Measurements from ENCODE around the gene CD2. TPM values are rescaled to one million over a fixed set of nuclear protein-coding genes. Genes with fewer than 3 reads are reported as not detected.

CD2 gene
- total RNA-seq, 1 experiment from 2014 or later = not detected

DNA sequence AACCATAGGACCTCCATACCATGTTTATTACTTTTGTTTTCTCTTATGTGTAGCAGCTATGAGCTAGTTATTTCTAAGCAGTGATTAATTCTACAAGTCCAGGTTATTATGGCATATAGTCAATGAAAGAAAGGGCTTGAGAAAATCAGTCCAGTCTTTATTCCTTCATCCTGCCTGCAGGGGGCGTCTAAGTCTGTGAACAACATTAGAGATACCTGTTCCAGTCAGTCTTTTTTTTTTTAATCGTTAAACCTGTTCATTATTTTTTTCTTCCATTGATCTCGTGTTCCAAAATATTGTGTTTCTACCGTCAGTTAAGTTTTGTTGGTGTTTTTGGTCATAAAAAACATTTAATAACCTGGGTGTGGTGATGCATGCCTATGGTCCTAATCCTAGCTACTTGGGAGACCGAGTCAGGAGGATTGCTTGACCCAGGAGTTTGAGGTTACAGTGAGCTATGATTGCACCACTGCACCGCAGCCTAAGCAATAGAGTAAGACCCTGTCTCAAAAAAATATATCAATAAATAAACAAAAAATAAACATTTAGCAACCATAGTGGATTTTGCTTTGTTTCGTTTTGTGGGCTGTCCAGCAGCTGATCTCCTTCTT is 29.4 kb upstream of the CD2 start:
- H3K27ac Mint-ChIP-seq (ENCODE audit: low read depth, unreplicated experiment) = no peak overlapping the region
- no peaks in the 10 kb centered on the region for H3K36me3 Mint-ChIP-seq (ENCODE audit: insufficient read depth, unreplicated experiment)
- no peaks in the 10 kb centered on the region for H3K9me3 Mint-ChIP-seq (ENCODE audit: unreplicated experiment)
- intact Hi-C loops (cut with micrococcal nuclease) = loop anchor here (10.0 kb wide), 1 partner anchor 400 kb away; the partner anchor contains the start of gene TRIM45
- H3K27me3 Mint-ChIP-seq (ENCODE audit: insufficient read depth, unreplicated experiment) = no peaks in the 10 kb centered on the region
- peaks cover 7% of the 10 kb centered on the region for H3K4me1 Mint-ChIP-seq (ENCODE audit: insufficient read depth, unreplicated experiment)
- BruUV-seq (replicated peaks) = no TSS peak
- no peak overlapping the region for H3K4me3 Mint-ChIP-seq (ENCODE audit: unreplicated experiment)
- CTCF ChIA-PET = interaction anchor here (0.6 to 6.4 kb wide), 42 partner anchors 9 to 564 kb away, joined by 3 to 42 read pairs (median 4); no protein-coding TSS in a partner anchor
- TF ChIP-seq, protein P1, sequence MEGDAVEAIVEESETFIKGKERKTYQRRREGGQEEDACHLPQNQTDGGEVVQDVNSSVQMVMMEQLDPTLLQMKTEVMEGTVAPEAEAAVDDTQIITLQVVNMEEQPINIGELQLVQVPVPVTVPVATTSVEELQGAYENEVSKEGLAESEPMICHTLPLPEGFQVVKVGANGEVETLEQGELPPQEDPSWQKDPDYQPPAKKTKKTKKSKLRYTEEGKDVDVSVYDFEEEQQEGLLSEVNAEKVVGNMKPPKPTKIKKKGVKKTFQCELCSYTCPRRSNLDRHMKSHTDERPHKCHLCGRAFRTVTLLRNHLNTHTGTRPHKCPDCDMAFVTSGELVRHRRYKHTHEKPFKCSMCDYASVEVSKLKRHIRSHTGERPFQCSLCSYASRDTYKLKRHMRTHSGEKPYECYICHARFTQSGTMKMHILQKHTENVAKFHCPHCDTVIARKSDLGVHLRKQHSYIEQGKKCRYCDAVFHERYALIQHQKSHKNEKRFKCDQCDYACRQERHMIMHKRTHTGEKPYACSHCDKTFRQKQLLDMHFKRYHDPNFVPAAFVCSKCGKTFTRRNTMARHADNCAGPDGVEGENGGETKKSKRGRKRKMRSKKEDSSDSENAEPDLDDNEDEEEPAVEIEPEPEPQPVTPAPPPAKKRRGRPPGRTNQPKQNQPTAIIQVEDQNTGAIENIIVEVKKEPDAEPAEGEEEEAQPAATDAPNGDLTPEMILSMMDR (IDR thresholded peaks at IDR 0.05; ENCODE audit: unreplicated experiment) = peak; percentile 69
- DNase-seq (ENCODE audit: unreplicated experiment) = peak; percentile 86
- POLR2A ChIA-PET = interaction anchor here (0.7 to 0.9 kb wide), 2 partner anchors 30 to 151 kb away, joined by 3 read pairs; no protein-coding TSS in a partner anchor

DNA sequence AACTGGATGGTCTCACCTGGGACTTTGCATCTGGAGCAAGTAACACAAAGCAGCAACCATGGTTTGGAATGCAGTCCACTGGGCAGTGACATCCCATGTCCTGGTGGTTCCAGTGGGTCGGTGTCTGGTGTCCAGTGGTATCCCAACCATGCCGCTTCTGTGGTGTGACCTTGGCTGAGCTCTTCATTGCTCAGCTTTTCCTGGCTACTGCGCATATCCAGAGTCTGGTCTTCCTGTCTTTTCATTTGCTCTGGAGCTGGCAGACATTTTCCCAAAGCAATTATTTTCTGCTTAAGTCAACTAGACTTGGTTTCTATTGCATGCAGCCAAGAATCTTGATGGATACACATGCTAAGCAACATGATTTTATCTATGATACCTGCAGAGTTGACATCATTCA is 28.4 kb upstream of the CD2 start:
- H3K4me3 Mint-ChIP-seq (ENCODE audit: unreplicated experiment) = no peak overlapping the region
- H3K27me3 Mint-ChIP-seq (ENCODE audit: insufficient read depth, unreplicated experiment) = peaks cover 1% of the 10 kb centered on the region
- ChIA-PET CTCF (interaction anchor here (0.6 to 6.4 kb wide), 18 partner anchors 8 to 367 kb away, joined by 3 to 42 read pairs (median 5); no protein-coding TSS in a partner anchor), POLR2A (interaction anchor here (0.9 kb wide), 1 partner anchor 151 kb away, joined by 3 read pairs; no protein-coding TSS in a partner anchor)
- no peaks in the 10 kb centered on the region for H3K9me3 Mint-ChIP-seq (ENCODE audit: unreplicated experiment)
- TF ChIP-seq, protein P1 (IDR thresholded peaks at IDR 0.05; ENCODE audit: unreplicated experiment) = no peak
- no peaks in the 10 kb centered on the region for H3K36me3 Mint-ChIP-seq (ENCODE audit: insufficient read depth, unreplicated experiment)
- peaks cover 7% of the 10 kb centered on the region for H3K4me1 Mint-ChIP-seq (ENCODE audit: insufficient read depth, unreplicated experiment)
- BruUV-seq (replicated peaks) = no TSS peak
- no peak overlapping the region for H3K27ac Mint-ChIP-seq (ENCODE audit: low read depth, unreplicated experiment)
- intact Hi-C loops (cut with micrococcal nuclease) = loop anchor here (10.0 kb wide), 1 partner anchor 399 kb away; the partner anchor contains the start of gene TRIM45
- no peak for DNase-seq (ENCODE audit: unreplicated experiment)

DNA sequence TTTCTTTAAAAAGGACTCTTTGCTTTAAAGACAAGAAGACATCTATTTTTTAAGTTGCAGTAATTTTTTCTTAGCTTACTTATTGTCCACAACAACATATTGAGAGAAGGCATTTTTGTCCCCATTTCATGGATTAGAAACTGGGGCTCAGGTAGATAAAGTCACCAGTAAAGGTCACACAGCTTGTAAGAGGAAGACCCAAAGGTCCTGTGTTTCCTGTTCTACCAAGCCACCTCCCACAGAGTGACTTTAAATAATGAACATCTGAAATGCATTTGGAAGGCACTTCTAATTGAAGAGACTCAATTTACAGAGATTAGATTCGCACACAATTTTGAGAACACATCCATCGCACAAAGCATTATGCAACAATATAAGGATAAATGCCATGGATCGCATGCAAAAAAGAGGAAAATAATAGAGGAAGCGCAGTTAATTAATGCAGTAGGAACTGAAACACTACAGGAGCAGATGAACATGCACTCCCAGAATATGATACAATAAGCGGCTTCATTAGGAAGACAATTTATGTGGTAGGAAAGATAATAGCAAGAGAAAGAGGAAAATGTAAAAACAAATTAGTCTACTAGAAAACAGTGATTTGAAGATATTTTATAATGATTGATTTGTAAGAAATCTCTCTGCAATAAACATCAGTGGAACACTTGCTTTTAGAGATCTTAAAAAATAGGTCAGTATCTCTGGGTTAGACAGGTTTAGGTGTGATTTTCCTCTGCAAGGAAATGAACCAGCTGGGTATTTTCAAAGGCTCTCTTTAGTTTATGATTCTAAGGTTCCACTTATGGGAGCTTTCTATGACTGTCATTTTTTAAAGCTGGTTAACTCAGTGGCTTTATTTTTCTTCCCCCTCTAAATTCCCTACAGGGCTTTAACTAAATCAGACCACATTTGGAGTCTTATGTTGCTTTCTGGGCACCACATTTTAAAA is 27.1 kb upstream of the CD2 start:
- H3K36me3 Mint-ChIP-seq (ENCODE audit: insufficient read depth, unreplicated experiment) = peaks cover 6% of the 10 kb centered on the region
- POLR2A ChIA-PET = interaction anchor here (0.6 to 0.8 kb wide), 2 partner anchors 46 to 332 kb away, joined by 3 to 6 read pairs; no protein-coding TSS in a partner anchor
- BruUV-seq (replicated peaks) = no TSS peak
- intact Hi-C loops (cut with micrococcal nuclease) = loop anchor here (10.0 kb wide), 1 partner anchor 398 kb away; the partner anchor contains the start of gene TRIM45
- no peak overlapping the region for H3K27ac Mint-ChIP-seq (ENCODE audit: low read depth, unreplicated experiment)
- no peak overlapping the region for H3K4me3 Mint-ChIP-seq (ENCODE audit: unreplicated experiment)
- CTCF ChIA-PET = interaction anchor here (0.6 to 6.4 kb wide), 8 partner anchors 11 to 329 kb away, joined by 3 to 42 read pairs (median 5); no protein-coding TSS in a partner anchor
- TF ChIP-seq, protein P1 (IDR thresholded peaks at IDR 0.05; ENCODE audit: unreplicated experiment) = no peak
- H3K9me3 Mint-ChIP-seq (ENCODE audit: unreplicated experiment) = no peaks in the 10 kb centered on the region
- DNase-seq (ENCODE audit: unreplicated experiment) = no peak
- peaks cover 11% of the 10 kb centered on the region for H3K27me3 Mint-ChIP-seq (ENCODE audit: insufficient read depth, unreplicated experiment)
- peaks cover 1% of the 10 kb centered on the region for H3K4me1 Mint-ChIP-seq (ENCODE audit: insufficient read depth, unreplicated experiment)

DNA sequence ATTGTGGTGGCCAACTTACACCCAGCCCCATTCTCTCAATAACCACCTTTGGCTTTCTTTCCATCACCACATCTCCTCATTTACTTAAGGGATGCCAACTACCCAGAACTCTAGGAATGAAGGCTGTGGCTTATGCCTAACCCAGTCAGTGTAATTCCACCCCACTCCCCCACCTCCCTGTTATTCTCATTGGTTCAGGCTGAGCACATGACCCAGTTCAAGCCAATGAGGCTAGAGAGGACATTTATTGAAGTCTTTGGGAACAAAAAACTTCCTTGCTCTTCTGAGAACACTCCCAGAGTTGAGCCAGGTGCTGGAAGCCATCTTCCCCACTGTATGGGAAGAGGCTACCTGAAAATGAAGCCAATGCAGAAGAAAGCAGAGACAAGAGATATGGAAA is 22.8 kb upstream of the CD2 start:
- Mint-ChIP-seq H3K27ac (ENCODE audit: low read depth, unreplicated experiment) (no peak overlapping the region), H3K36me3 (ENCODE audit: insufficient read depth, unreplicated experiment) (peaks cover 6% of the 10 kb centered on the region), H3K27me3 (ENCODE audit: insufficient read depth, unreplicated experiment) (peaks cover 11% of the 10 kb centered on the region), H3K4me3 (ENCODE audit: unreplicated experiment) (no peak overlapping the region), H3K9me3 (ENCODE audit: unreplicated experiment) (no peaks in the 10 kb centered on the region), H3K4me1 (ENCODE audit: insufficient read depth, unreplicated experiment) (no peaks in the 10 kb centered on the region)
- intact Hi-C loops (cut with micrococcal nuclease) = loop anchor here (10.0 kb wide), 1 partner anchor 203 kb away; no protein-coding TSS in a partner anchor
- BruUV-seq (replicated peaks) = no TSS peak
- CTCF ChIA-PET = no interaction called here
- DNase-seq (ENCODE audit: unreplicated experiment) = no peak
- TF ChIP-seq, protein P1 (IDR thresholded peaks at IDR 0.05; ENCODE audit: unreplicated experiment) = no peak
- POLR2A ChIA-PET = no interaction called here
